Right lobe of liver (tissue), 6 donors: Measurements from ENCODE around the gene KANSL1. TPM values are rescaled to one million over a fixed set of nuclear protein-coding genes. Genes with fewer than 3 reads are reported as not detected.

ENCODE experiments used
- ATAC-seq, 4 donors: fragments of 200-7000 bp; cut with Tn5 transposase; one replicate each; pipeline ENCODE4 v1.9.1; 2020; ENCODE audit warnings: mild to moderate bottlenecking in 4 of 4, moderate library complexity in 4 of 4
- DNase-seq, 3 donors: peaks; one replicate each; pipeline ENCODE4 v3.0.0-alpha.2; 2020
- H3K27ac ChIP-seq, 3 donors: fragments of 200-600 bp; one replicate each; pipeline ENCODE4 v1.8.0; 2022
- H3K27me3 ChIP-seq, 2 donors: fragments of 200-600 bp; one replicate each; pipeline ENCODE4 v1.8.0; 2022
- H3K36me3 ChIP-seq, 4 donors: fragments of 200-600 bp; sonication (generic) in 1 of 4; one replicate each; pipeline versions ENCODE4 v1.5.1 to v1.8.0; 2017 to 2022; ENCODE audit warnings: control low read depth in 1 of 4
- H3K4me1 ChIP-seq, 4 donors: fragments of 200-600 bp; sonication (generic) in 1 of 4; one replicate each; pipeline versions ENCODE4 v1.5.1 to v1.8.0; 2017 to 2022; ENCODE audit warnings: control low read depth in 1 of 4
- H3K4me3 ChIP-seq, 3 donors: fragments of 200-600 bp; one replicate each; pipeline ENCODE4 v1.8.0; 2022
- H3K9me3 ChIP-seq, 4 donors: fragments of 200-600 bp; sonication (generic) in 1 of 4; one replicate each; pipeline versions ENCODE4 v1.5.1 to v1.8.0; 2017 to 2022; ENCODE audit warnings: control low read depth in 1 of 4
- POLR2A ChIP-seq: fragments of 450-650 bp; IDR thresholded peaks from one replicate; pipeline ENCODE4 v1.6.1; 2017; ENCODE audit warnings: antibody characterized with exemption, mild to moderate bottlenecking
- WGBS: methylation state at CpG from one replicate; pipeline ENCODE4 v1.1.6; 2018; ENCODE audit warnings: low coverage, low lambda C conversion rate; ENCODE audit not compliant: insufficient coverage; ENCODE audit errors: missing lambda C conversion rate; 5-methylcytosine and 5-hydroxymethylcytosine counted together
- intact Hi-C, 2 donors: fragments of 100-400 bp; cut with DNase I; formaldehyde crosslinking; loops; one replicate each; pipeline versions ENCODE4 v1.11.2 to v1.14.1; 2022
- total RNA-seq, 6 experiments: library from RNA; depleted of rRNA in 2 of 6; stranded (reverse); fragments of >200 nt in 2 of 6; fragmentation: NEBNext Ultra II Directional in 3 of 6; extraction: Animal tissue kit (Norgen Biotek cat#: 25700) in 3 of 6; gene quantifications; one replicate each; pipeline versions ENCODE4 v1.1.0 to v1.2.4, GENCODE V29; 2016 to 2023
- TF ChIP-seq, protein P1 (sequence below), 4 donors: fragments of 200-600 bp in 3 of 4; fragments of 450-650 bp in 1 of 4; IDR thresholded peaks; one replicate each; pipeline versions ENCODE4 v1.5.1 to v1.8.0; 2016 to 2022; ENCODE audit warnings: antibody characterized with exemption in 4 of 4, mild to moderate bottlenecking in 2 of 4
- donor health status: DM: no; HTN: yes; CAD: no.
- donor health status: DM: no; HTN: no; CAD: no.
- donor health status: DM: no; HTN: no; CAD: no.
- donor health status: DM: no; HTN: yes; CAD: no.
- donor health status: DM: no; HTN: yes; CAD: no.

The KANSL1 gene
- total RNA-seq, 6 experiments from 2014 or later: 23.1 to 29.5 (median 25.9) TPM

DNA sequence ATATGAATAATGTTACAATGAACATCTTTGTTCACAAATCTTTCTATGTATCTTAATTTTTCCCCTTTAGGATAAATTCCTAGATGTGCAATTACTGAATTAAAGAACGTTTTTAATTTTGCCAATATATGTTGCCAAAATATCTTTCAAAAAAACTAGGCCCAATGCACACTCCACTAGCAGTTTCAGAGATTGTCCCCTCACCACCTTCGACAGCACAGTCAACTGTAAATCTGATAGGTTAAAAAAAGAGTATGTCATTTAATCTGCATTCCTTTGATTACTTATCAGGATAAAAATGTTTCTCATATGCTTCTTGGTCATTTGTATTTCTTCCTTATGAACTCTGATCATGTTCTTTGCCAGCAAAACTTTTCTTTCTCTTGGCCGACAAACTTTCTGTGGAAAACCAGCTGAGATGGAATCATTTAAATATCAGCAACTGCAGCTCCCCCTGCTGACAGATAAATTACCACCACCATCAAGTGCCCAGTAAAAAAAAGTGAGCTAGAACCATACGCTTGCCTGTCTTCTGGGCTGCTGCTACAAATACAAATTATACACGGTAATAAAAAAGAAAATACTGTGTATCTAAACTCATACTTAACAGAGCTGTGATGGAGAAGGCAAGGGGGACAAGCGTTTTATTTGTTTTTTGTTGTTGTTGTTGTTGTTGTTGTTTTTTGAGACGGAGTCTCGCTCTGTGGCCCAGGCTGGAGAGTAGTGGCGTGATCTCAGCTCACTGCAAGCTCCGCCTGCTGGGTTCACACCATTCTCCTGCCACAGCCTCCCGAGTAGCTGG lies 19.6 kb upstream of the KANSL1 start:
- Histone ChIP-seq H3K27ac (no peak overlapping the region), H3K4me3 (no peak overlapping the region), H3K27me3 (no peaks in the 10 kb centered on the region), H3K36me3 (peaks cover 0 to 8% (median 0%) of the 10 kb centered on the region in 4 donors), H3K9me3 (no peaks in the 10 kb centered on the region), H3K4me1 (peaks cover 0 to 4% (median 0%) of the 10 kb centered on the region in 4 donors)
- DNase-seq (peak in 1 of 3 donors; percentile 53), ATAC-seq (peak; percentile 86 to 97 (median 92))
- TF ChIP-seq, protein P1, sequence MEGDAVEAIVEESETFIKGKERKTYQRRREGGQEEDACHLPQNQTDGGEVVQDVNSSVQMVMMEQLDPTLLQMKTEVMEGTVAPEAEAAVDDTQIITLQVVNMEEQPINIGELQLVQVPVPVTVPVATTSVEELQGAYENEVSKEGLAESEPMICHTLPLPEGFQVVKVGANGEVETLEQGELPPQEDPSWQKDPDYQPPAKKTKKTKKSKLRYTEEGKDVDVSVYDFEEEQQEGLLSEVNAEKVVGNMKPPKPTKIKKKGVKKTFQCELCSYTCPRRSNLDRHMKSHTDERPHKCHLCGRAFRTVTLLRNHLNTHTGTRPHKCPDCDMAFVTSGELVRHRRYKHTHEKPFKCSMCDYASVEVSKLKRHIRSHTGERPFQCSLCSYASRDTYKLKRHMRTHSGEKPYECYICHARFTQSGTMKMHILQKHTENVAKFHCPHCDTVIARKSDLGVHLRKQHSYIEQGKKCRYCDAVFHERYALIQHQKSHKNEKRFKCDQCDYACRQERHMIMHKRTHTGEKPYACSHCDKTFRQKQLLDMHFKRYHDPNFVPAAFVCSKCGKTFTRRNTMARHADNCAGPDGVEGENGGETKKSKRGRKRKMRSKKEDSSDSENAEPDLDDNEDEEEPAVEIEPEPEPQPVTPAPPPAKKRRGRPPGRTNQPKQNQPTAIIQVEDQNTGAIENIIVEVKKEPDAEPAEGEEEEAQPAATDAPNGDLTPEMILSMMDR (IDR thresholded peaks at IDR 0.05): peak; percentile 65 to 93 (median 84)
- no peak for TF ChIP-seq POLR2A
- intact Hi-C loops: loop anchor here in 1 of 2 donors (10.0 kb wide), 2 partner anchors 168 to 208 kb away; no protein-coding TSS in a partner anchor
- 34% methylated on average over 11 of the region's 11 CpGs for WGBS

- intact Hi-C loops: no loop called here
- no peaks in the 10 kb centered on the region for H3K36me3 ChIP-seq
- no peak overlapping the region for H3K27ac ChIP-seq
- no peak overlapping the region for H3K4me3 ChIP-seq
- 93% methylated on average over 8 of the region's 8 CpGs for WGBS
- TF ChIP-seq, protein P1 (IDR thresholded peaks at IDR 0.05): no peak
- TF ChIP-seq POLR2A: no peak
- DNase-seq (no peak), ATAC-seq (no peak)
- H3K4me1 ChIP-seq: peaks cover 0 to 4% (median 0%) of the 10 kb centered on the region in 4 donors
- H3K27me3 ChIP-seq: no peaks in the 10 kb centered on the region
- H3K9me3 ChIP-seq: no peaks in the 10 kb centered on the region
These were observed 15.8 kb upstream of the KANSL1 start for GRCh38 chr17:46208997-46209396.

- no peak for TF ChIP-seq POLR2A
- TF ChIP-seq, protein P1 (IDR thresholded peaks at IDR 0.05): no peak
- intact Hi-C loops: no loop called here
These were observed 12.7 kb upstream of the KANSL1 start for GRCh38 chr17:46205975-46206374.

DNA sequence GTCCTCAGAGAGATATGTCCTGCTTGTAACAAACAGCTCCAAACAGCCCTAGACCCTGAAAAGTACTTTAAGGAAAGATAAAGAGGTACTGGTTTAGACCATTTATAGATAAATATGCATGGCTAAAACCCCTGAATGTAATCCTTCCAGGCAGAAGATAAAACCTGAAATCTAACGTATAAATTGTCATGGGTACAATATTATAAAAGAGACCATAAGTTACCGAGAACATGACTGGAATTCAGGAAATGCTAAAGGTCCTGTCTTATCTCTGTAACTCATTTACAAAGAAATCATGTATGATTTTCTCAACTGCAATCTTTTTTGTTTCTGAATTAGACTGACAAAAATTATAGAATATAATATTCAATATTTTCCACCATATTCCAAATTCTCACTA lies 9.2 kb upstream of the KANSL1 start:
- Histone ChIP-seq H3K4me1 (peaks cover 0 to 16% (median 5%) of the 10 kb centered on the region in 4 donors), H3K4me3 (no peak overlapping the region), H3K9me3 (no peaks in the 10 kb centered on the region), H3K36me3 (no peaks in the 10 kb centered on the region), H3K27me3 (no peaks in the 10 kb centered on the region), H3K27ac (no peak overlapping the region)
- ATAC-seq: peak; percentile 40 to 70 (median 47)
- TF ChIP-seq, protein P1 (IDR thresholded peaks at IDR 0.05): no peak
- no peak for TF ChIP-seq POLR2A
- 15% methylated on average over 2 of the region's 2 CpGs for WGBS
- DNase-seq: no peak
- intact Hi-C loops: no loop called here

More at GRCh38 chr17:46205975-46206374, 12.7 kb upstream of the KANSL1 start:
- peaks cover 0 to 16% (median 5%) of the 10 kb centered on the region in 4 donors for H3K4me1 ChIP-seq
- no peak for DNase-seq
- H3K4me3 ChIP-seq: no peak overlapping the region
- no peaks in the 10 kb centered on the region for H3K36me3 ChIP-seq
- H3K27ac ChIP-seq: no peak overlapping the region
- no peaks in the 10 kb centered on the region for H3K27me3 ChIP-seq
- ATAC-seq: no peak
- H3K9me3 ChIP-seq: no peaks in the 10 kb centered on the region
